ENCODE data around the gene GLE1.

GLE1 gene

DNA sequence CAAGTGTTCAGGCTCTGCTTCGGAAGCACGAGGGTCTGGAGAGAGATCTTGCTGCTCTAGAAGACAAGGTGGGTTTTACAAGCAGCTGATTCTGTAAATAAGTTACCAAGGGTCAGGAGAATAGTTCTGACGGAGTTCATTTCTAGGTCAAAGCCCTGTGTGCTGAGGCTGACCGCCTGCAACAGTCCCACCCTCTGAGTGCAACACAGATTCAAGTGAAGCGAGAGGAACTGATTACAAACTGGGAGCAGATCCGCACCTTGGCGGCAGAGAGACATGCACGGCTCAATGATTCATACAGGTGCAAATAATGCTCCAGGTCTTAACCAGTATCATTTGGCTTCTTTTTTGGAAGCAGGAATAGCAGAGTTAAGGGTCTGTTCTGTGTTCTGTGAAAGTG lies 72.7 kb downstream of the GLE1 start:
- ATAC-seq, result no peak
- TF ChIP-seq RARB (CRISPR knock-in tag; IDR thresholded peaks at IDR 0.05) (no peak), TOX (CRISPR knock-in tag; IDR thresholded peaks at IDR 0.05; ENCODE audit: borderline replicate concordance) (no peak), CSDC2 (CRISPR knock-in tag; IDR thresholded peaks at IDR 0.05) (no peak), ZC3H10 (CRISPR knock-in tag; IDR thresholded peaks at IDR 0.05) (no peak), ARNTL (CRISPR knock-in tag; IDR thresholded peaks at IDR 0.05; ENCODE audit: borderline replicate concordance, low read depth) (no peak), SNAI2 (CRISPR knock-in tag; IDR thresholded peaks at IDR 0.05) (no peak), ZNF70 (CRISPR knock-in tag; IDR thresholded peaks at IDR 0.05) (no peak), GLIS3 (CRISPR knock-in tag; IDR thresholded peaks at IDR 0.05) (no peak), PPARA (CRISPR knock-in tag; IDR thresholded peaks at IDR 0.05; ENCODE audit: borderline replicate concordance) (no peak), ZNF565 (CRISPR knock-in tag; conservative IDR thresholded peaks at IDR 0.05; ENCODE audit: low read depth) (no peak), OSR1 (CRISPR knock-in tag; IDR thresholded peaks at IDR 0.05) (no peak), ZFP30 (CRISPR knock-in tag; IDR thresholded peaks at IDR 0.05) (no peak)
- TF ChIP-seq, protein P1, sequence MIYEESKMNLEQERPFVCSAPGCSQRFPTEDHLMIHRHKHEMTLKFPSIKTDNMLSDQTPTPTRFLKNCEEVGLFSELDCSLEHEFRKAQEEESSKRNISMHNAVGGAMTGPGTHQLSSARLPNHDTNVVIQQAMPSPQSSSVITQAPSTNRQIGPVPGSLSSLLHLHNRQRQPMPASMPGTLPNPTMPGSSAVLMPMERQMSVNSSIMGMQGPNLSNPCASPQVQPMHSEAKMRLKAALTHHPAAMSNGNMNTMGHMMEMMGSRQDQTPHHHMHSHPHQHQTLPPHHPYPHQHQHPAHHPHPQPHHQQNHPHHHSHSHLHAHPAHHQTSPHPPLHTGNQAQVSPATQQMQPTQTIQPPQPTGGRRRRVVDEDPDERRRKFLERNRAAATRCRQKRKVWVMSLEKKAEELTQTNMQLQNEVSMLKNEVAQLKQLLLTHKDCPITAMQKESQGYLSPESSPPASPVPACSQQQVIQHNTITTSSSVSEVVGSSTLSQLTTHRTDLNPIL (CRISPR knock-in tag; IDR thresholded peaks at IDR 0.05; ENCODE audit: low read depth), result no peak
- TF ChIP-seq, protein P2, sequence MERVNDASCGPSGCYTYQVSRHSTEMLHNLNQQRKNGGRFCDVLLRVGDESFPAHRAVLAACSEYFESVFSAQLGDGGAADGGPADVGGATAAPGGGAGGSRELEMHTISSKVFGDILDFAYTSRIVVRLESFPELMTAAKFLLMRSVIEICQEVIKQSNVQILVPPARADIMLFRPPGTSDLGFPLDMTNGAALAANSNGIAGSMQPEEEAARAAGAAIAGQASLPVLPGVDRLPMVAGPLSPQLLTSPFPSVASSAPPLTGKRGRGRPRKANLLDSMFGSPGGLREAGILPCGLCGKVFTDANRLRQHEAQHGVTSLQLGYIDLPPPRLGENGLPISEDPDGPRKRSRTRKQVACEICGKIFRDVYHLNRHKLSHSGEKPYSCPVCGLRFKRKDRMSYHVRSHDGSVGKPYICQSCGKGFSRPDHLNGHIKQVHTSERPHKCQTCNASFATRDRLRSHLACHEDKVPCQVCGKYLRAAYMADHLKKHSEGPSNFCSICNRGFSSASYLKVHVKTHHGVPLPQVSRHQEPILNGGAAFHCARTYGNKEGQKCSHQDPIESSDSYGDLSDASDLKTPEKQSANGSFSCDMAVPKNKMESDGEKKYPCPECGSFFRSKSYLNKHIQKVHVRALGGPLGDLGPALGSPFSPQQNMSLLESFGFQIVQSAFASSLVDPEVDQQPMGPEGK (CRISPR knock-in tag; IDR thresholded peaks at IDR 0.05; ENCODE audit: borderline replicate concordance), result no peak
- TF ChIP-seq, protein P3, sequence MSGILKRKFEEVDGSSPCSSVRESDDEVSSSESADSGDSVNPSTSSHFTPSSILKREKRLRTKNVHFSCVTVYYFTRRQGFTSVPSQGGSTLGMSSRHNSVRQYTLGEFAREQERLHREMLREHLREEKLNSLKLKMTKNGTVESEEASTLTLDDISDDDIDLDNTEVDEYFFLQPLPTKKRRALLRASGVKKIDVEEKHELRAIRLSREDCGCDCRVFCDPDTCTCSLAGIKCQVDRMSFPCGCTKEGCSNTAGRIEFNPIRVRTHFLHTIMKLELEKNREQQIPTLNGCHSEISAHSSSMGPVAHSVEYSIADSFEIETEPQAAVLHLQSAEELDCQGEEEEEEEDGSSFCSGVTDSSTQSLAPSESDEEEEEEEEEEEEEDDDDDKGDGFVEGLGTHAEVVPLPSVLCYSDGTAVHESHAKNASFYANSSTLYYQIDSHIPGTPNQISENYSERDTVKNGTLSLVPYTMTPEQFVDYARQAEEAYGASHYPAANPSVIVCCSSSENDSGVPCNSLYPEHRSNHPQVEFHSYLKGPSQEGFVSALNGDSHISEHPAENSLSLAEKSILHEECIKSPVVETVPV (CRISPR knock-in tag; IDR thresholded peaks at IDR 0.05), result no peak

DNA sequence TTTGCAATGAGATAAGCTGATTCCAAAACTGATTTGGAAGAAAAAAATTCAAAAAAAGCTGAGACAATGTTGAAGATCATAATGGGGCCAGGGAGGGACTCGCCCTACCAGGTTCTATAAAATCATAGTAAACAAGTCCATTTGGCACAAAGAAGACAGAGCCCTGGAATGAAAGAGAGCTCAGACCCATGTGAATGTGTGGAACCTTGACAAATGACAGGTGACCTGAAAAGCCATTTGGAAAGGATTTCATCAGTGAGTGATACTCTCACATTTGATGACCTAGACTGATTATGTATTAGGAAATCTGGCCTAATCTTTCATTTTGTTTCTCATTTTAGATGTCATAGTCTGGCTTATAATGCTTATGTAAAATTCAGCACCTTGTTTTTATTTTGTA lies 74.7 kb downstream of the GLE1 start:
- no peak for ATAC-seq
- TF ChIP-seq ESRRG (CRISPR knock-in tag; IDR thresholded peaks at IDR 0.05) (no peak), ZFP30 (CRISPR knock-in tag; IDR thresholded peaks at IDR 0.05) (no peak), GLIS3 (CRISPR knock-in tag; IDR thresholded peaks at IDR 0.05) (no peak), ZC3H10 (CRISPR knock-in tag; IDR thresholded peaks at IDR 0.05) (no peak), RARB (CRISPR knock-in tag; IDR thresholded peaks at IDR 0.05) (no peak), ZNF70 (CRISPR knock-in tag; IDR thresholded peaks at IDR 0.05) (no peak), TOX (CRISPR knock-in tag; IDR thresholded peaks at IDR 0.05; ENCODE audit: borderline replicate concordance) (no peak), ISL1 (CRISPR knock-in tag; IDR thresholded peaks at IDR 0.05) (no peak), OSR1 (CRISPR knock-in tag; IDR thresholded peaks at IDR 0.05) (no peak), PPARA (CRISPR knock-in tag; IDR thresholded peaks at IDR 0.05; ENCODE audit: borderline replicate concordance) (no peak), TCF4 (CRISPR knock-in tag; IDR thresholded peaks at IDR 0.05; ENCODE audit: borderline replicate concordance) (no peak), CSDC2 (CRISPR knock-in tag; IDR thresholded peaks at IDR 0.05) (no peak), ZFP3 (CRISPR knock-in tag; IDR thresholded peaks at IDR 0.05) (no peak), ARNTL (CRISPR knock-in tag; IDR thresholded peaks at IDR 0.05; ENCODE audit: borderline replicate concordance, low read depth) (no peak)
- TF ChIP-seq, protein P2 (CRISPR knock-in tag; IDR thresholded peaks at IDR 0.05; ENCODE audit: borderline replicate concordance), result no peak
- TF ChIP-seq, protein P4, sequence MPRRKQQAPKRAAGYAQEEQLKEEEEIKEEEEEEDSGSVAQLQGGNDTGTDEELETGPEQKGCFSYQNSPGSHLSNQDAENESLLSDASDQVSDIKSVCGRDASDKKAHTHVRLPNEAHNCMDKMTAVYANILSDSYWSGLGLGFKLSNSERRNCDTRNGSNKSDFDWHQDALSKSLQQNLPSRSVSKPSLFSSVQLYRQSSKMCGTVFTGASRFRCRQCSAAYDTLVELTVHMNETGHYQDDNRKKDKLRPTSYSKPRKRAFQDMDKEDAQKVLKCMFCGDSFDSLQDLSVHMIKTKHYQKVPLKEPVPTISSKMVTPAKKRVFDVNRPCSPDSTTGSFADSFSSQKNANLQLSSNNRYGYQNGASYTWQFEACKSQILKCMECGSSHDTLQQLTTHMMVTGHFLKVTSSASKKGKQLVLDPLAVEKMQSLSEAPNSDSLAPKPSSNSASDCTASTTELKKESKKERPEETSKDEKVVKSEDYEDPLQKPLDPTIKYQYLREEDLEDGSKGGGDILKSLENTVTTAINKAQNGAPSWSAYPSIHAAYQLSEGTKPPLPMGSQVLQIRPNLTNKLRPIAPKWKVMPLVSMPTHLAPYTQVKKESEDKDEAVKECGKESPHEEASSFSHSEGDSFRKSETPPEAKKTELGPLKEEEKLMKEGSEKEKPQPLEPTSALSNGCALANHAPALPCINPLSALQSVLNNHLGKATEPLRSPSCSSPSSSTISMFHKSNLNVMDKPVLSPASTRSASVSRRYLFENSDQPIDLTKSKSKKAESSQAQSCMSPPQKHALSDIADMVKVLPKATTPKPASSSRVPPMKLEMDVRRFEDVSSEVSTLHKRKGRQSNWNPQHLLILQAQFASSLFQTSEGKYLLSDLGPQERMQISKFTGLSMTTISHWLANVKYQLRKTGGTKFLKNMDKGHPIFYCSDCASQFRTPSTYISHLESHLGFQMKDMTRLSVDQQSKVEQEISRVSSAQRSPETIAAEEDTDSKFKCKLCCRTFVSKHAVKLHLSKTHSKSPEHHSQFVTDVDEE (CRISPR knock-in tag; IDR thresholded peaks at IDR 0.05), result no peak
- TF ChIP-seq, protein P5, sequence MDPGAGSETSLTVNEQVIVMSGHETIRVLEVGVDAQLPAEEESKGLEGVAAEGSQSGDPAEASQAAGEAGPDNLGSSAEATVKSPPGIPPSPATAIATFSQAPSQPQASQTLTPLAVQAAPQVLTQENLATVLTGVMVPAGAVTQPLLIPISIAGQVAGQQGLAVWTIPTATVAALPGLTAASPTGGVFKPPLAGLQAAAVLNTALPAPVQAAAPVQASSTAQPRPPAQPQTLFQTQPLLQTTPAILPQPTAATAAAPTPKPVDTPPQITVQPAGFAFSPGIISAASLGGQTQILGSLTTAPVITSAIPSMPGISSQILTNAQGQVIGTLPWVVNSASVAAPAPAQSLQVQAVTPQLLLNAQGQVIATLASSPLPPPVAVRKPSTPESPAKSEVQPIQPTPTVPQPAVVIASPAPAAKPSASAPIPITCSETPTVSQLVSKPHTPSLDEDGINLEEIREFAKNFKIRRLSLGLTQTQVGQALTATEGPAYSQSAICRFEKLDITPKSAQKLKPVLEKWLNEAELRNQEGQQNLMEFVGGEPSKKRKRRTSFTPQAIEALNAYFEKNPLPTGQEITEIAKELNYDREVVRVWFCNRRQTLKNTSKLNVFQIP (CRISPR knock-in tag; IDR thresholded peaks at IDR 0.05; ENCODE audit: borderline replicate concordance, low read depth), result no peak
- TF ChIP-seq, protein P3 (CRISPR knock-in tag; IDR thresholded peaks at IDR 0.05), result no peak
- TF ChIP-seq, protein P1 (CRISPR knock-in tag; IDR thresholded peaks at IDR 0.05; ENCODE audit: low read depth), result no peak
